CD4-positive, CD25-positive, alpha-beta regulatory T cell (primary cell): ENCODE results near the gene FOXD4. TPM values are rescaled to one million over a fixed set of nuclear protein-coding genes. Genes with fewer than 3 reads are reported as not detected.
"Not testable (repeated sequence)": the region's sequence is repeated elsewhere in the genome, so short reads cannot be mapped to it uniquely, and the experiment has no call there.

ENCODE experiments used
- ATAC-seq, 2 donors: fragments of 150-1000 bp; cut with Tn5 transposase; one replicate each; pipeline ENCODE4 v1.10.0; 2021; ENCODE audit warnings: low read depth in 2 of 2, moderate number of reproducible peaks in 2 of 2, moderate library complexity in 1 of 2
- DNase-seq, 3 donors: peaks; one replicate each; pipeline versions ENCODE4 v3.0.0 to v3.0.0-alpha.2; 2012 to 2022; ENCODE audit warnings: mixed read lengths in 1 of 3
- H3K27ac ChIP-seq: one replicate; pipeline ENCODE4 v1.7.0; 2013; ENCODE audit warnings: mild to moderate bottlenecking, low read length; ENCODE audit not compliant: insufficient read depth, poor library complexity, severe bottlenecking
- H3K27me3 ChIP-seq: one replicate; pipeline ENCODE4 v1.7.0; 2013; ENCODE audit warnings: low read length; ENCODE audit not compliant: control insufficient read depth, insufficient read depth
- H3K36me3 ChIP-seq: one replicate; pipeline ENCODE4 v1.7.0; 2013; ENCODE audit warnings: mild to moderate bottlenecking, low read length, moderate library complexity; ENCODE audit not compliant: control insufficient read depth, insufficient read depth
- H3K4me1 ChIP-seq: 2 replicates; pipeline ENCODE4 v1.7.0; 2013; ENCODE audit warnings: mild to moderate bottlenecking, low read length; ENCODE audit not compliant: insufficient read depth, control insufficient read depth, poor library complexity, severe bottlenecking
- H3K4me3 ChIP-seq: one replicate; pipeline ENCODE4 v1.7.0; 2013; ENCODE audit warnings: low read depth, mild to moderate bottlenecking, low read length, moderate library complexity
- H3K9me3 ChIP-seq, 2 experiments: 1 replicate in 1 of 2; 2 replicates in 1 of 2; pipeline ENCODE4 v1.7.0; 2013; ENCODE audit warnings: low read length in 2 of 2, mild to moderate bottlenecking in 1 of 2, moderate library complexity in 1 of 2; ENCODE audit not compliant: control insufficient read depth in 2 of 2
- H3K27ac Mint-ChIP-seq, 3 donors: one replicate each; pipeline ENCODE4 v1.8.0; 2020 to 2022; ENCODE audit warnings: mild to moderate bottlenecking in 3 of 3, mixed read lengths in 3 of 3, moderate library complexity in 2 of 3
- H3K27me3 Mint-ChIP-seq: one replicate; pipeline ENCODE4 v1.8.0; 2022; ENCODE audit warnings: mild to moderate bottlenecking, mixed read lengths
- H3K36me3 Mint-ChIP-seq: one replicate; pipeline ENCODE4 v1.8.0; 2020; ENCODE audit warnings: mixed read lengths
- H3K4me1 Mint-ChIP-seq, 4 donors: one replicate each; pipeline ENCODE4 v1.8.0; 2020 to 2022; ENCODE audit warnings: mixed read lengths in 4 of 4, mild to moderate bottlenecking in 1 of 4
- H3K4me3 Mint-ChIP-seq, 4 donors: one replicate each; pipeline ENCODE4 v1.8.0; 2020 to 2022; ENCODE audit warnings: mild to moderate bottlenecking in 4 of 4, mixed read lengths in 4 of 4, moderate library complexity in 3 of 4
- H3K9me3 Mint-ChIP-seq, 7 donors: one replicate each; pipeline ENCODE4 v1.8.0; 2020 to 2022; ENCODE audit warnings: mixed read lengths in 7 of 7, mild to moderate bottlenecking in 3 of 7, moderate library complexity in 2 of 7
- polyA plus RNA-seq, 4 donors: library from polyadenylated mRNA; unstranded; fragments of 300-500 nt; fragmentation: Illumina TruSeq; gene quantifications; one replicate each; pipeline ENCODE4 v1.2.3, GENCODE V29; 2021
- total RNA-seq: library from RNA; stranded (reverse); gene quantifications from one replicate; pipeline ENCODE4 v1.2.3, GENCODE V29; 2022

FOXD4 gene
- total and polyA plus RNA-seq, 5 donors from 2014 or later = 0.32 TPM; not detected in 4

- DNase-seq, H3K9me3 Mint-ChIP-seq, ATAC-seq, H3K36me3 Mint-ChIP-seq, H3K4me3 ChIP-seq, H3K9me3 ChIP-seq, H3K36me3 ChIP-seq, H3K27ac ChIP-seq, H3K27ac Mint-ChIP-seq, H3K4me1 Mint-ChIP-seq, H3K4me1 ChIP-seq, H3K4me3 Mint-ChIP-seq, H3K27me3 ChIP-seq: not testable (repeated sequence)
- peaks cover 11% of the 10 kb centered on the region for H3K27me3 Mint-ChIP-seq
Measured at GRCh38 chr9:87860-88259, 30.4 kb downstream of the FOXD4 start.

GRCh38 chr9:87105-87504 lies 31.1 kb downstream of the FOXD4 start:
- H3K27ac Mint-ChIP-seq, H3K4me3 Mint-ChIP-seq, H3K4me1 ChIP-seq, H3K9me3 ChIP-seq, H3K27ac ChIP-seq, H3K36me3 Mint-ChIP-seq, H3K4me1 Mint-ChIP-seq, H3K36me3 ChIP-seq, DNase-seq, H3K27me3 ChIP-seq, H3K9me3 Mint-ChIP-seq, H3K4me3 ChIP-seq, ATAC-seq: not testable (repeated sequence)
- peaks cover 11% of the 10 kb centered on the region for H3K27me3 Mint-ChIP-seq

GRCh38 chr9:86697-87096 lies 31.5 kb downstream of the FOXD4 start:
- not testable (repeated sequence) for H3K27me3 ChIP-seq, H3K27ac ChIP-seq, H3K4me3 Mint-ChIP-seq, H3K4me1 Mint-ChIP-seq, H3K9me3 Mint-ChIP-seq, H3K9me3 ChIP-seq, H3K4me3 ChIP-seq, H3K36me3 ChIP-seq, H3K4me1 ChIP-seq, DNase-seq, H3K27ac Mint-ChIP-seq, H3K36me3 Mint-ChIP-seq
- peak in 1 of 2 donors; percentile 25 for ATAC-seq
- peaks cover 11% of the 10 kb centered on the region for H3K27me3 Mint-ChIP-seq

- H3K36me3 ChIP-seq, H3K36me3 Mint-ChIP-seq, H3K4me1 Mint-ChIP-seq, H3K27ac Mint-ChIP-seq, H3K9me3 Mint-ChIP-seq, DNase-seq, H3K4me3 ChIP-seq, H3K4me3 Mint-ChIP-seq, H3K9me3 ChIP-seq, ATAC-seq, H3K27me3 ChIP-seq, H3K4me1 ChIP-seq, H3K27ac ChIP-seq: not testable (repeated sequence)
- H3K27me3 Mint-ChIP-seq = peaks cover 11% of the 10 kb centered on the region
Measured at GRCh38 chr9:82932-83689, 35.1 kb downstream of the FOXD4 start.

- not testable (repeated sequence) for H3K27ac Mint-ChIP-seq, H3K27me3 ChIP-seq, H3K4me1 Mint-ChIP-seq, H3K4me1 ChIP-seq, H3K4me3 Mint-ChIP-seq, H3K36me3 ChIP-seq, H3K9me3 ChIP-seq, ATAC-seq, H3K9me3 Mint-ChIP-seq, H3K27ac ChIP-seq, DNase-seq, H3K4me3 ChIP-seq, H3K36me3 Mint-ChIP-seq
- H3K27me3 Mint-ChIP-seq = peaks cover 11% of the 10 kb centered on the region
Measured at GRCh38 chr9:78333-78732, 39.9 kb downstream of the FOXD4 start.

- H3K36me3 ChIP-seq, H3K4me1 Mint-ChIP-seq, H3K9me3 Mint-ChIP-seq, H3K27me3 ChIP-seq, DNase-seq, H3K27ac Mint-ChIP-seq, ATAC-seq, H3K4me3 Mint-ChIP-seq, H3K4me3 ChIP-seq, H3K9me3 ChIP-seq, H3K27ac ChIP-seq, H3K4me1 ChIP-seq, H3K36me3 Mint-ChIP-seq: not testable (repeated sequence)
- peaks cover 11% of the 10 kb centered on the region for H3K27me3 Mint-ChIP-seq
Measured at GRCh38 chr9:76389-76788, 41.8 kb downstream of the FOXD4 start.

GRCh38 chr9:73900-74525 lies 44.2 kb downstream of the FOXD4 start:
- not testable (repeated sequence) for H3K4me3 ChIP-seq, H3K27ac ChIP-seq, DNase-seq, H3K27ac Mint-ChIP-seq, H3K36me3 ChIP-seq, H3K36me3 Mint-ChIP-seq, H3K27me3 ChIP-seq, H3K9me3 ChIP-seq, H3K4me1 Mint-ChIP-seq, ATAC-seq, H3K27me3 Mint-ChIP-seq, H3K4me1 ChIP-seq, H3K9me3 Mint-ChIP-seq
- peak overlapping the region in 3 of 4 donors; percentile 52 to 72 (median 64) for H3K4me3 Mint-ChIP-seq
